ENCODE results near the gene ARHGEF2. TPM values are rescaled to one million over a fixed set of nuclear protein-coding genes. Genes with fewer than 3 reads are reported as not detected.

ARHGEF2 gene
- total RNA-seq, 2 experiments from 2014 or later = 135 to 148 TPM

DNA sequence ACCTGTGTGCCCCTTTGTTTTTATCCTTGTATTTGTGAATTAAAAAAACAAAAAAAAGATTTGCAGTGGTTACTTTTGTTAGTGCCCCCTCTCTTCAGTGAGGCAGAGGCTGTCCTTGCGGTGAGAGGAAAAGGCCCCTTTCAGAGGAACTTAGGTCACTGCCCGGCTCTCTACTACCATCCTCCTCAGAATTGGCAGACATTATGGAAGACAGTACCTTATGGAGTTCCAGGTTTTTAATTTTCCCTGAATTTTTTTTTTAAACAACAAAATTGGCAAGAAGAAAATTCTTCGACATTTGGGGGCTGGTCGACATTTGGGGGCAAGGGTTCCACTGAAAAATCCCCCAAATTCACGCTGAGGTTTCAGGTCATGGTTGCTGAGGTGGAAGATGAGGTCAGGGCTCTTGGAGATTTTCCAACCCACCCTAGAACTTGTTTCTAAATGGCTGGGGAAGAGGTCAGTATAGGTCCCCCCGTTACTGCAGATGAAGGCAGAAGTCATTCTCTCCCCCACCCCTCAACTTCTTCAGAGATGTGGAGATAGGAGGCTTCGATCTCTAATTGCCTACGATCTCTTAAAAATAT lies 31.6 kb downstream of the ARHGEF2 start:
- DNase-seq = no peak
- no peaks in the 10 kb centered on the region for H3K27me3 Mint-ChIP-seq
- H3K36me3 Mint-ChIP-seq = peaks cover 43% of the 10 kb centered on the region
- H3K9me3 Mint-ChIP-seq = no peaks in the 10 kb centered on the region
- peak overlapping the region; percentile 85 for H3K27ac Mint-ChIP-seq
- H3K4me3 Mint-ChIP-seq = peak overlapping the region; percentile 69
- H3K4me1 Mint-ChIP-seq = peaks cover 49% of the 10 kb centered on the region

DNA sequence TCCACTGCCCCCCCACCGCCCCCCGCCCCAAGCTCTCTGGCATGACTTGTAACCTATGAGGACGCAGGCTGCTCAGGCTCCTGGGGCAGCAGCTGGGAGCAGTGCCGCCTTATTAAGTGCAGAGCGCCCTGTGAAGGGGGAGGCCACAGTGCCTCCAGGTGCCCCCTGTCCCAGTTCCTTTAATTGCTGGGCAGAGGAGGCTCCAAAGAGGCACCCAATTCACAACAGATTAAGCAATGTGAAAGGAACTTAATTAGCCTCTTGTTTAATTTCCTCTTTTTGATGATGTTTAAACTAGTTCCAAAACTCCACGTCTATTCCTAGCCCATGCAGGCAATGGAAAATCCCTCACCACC lies 33.9 kb downstream of the ARHGEF2 start:
- peak overlapping the region; percentile 85 for H3K27ac Mint-ChIP-seq
- no peaks in the 10 kb centered on the region for H3K27me3 Mint-ChIP-seq
- H3K9me3 Mint-ChIP-seq = no peaks in the 10 kb centered on the region
- DNase-seq = no peak
- H3K4me1 Mint-ChIP-seq = peaks cover 69% of the 10 kb centered on the region
- peaks cover 31% of the 10 kb centered on the region for H3K36me3 Mint-ChIP-seq
- no peak overlapping the region for H3K4me3 Mint-ChIP-seq

DNA sequence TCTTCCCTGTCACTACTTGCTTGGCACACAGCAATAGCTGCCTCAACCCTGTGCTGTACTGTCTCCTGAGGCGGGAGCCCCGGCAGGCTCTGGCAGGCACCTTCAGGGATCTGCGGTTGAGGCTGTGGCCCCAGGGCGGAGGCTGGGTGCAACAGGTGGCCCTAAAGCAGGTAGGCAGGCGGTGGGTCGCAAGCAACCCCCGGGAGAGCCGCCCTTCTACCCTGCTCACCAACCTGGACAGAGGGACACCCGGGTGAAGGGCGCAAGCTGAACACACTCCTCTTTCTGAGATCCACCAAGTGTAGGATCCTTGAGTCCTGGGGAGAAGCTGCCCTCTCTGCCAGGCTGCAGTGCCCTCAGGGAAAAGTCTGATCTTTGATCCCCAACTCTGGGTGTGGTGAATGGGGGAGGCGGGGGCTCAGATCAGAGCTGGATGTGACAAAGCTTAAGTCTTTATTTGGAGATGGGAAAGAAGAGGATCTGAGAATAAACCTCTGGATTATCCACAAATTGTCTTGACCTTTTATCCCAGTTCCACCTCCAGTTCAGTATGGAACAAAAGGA lies 35.7 kb downstream of the ARHGEF2 start:
- DNase-seq = no peak
- peak overlapping the region; percentile 85 for H3K27ac Mint-ChIP-seq

DNA sequence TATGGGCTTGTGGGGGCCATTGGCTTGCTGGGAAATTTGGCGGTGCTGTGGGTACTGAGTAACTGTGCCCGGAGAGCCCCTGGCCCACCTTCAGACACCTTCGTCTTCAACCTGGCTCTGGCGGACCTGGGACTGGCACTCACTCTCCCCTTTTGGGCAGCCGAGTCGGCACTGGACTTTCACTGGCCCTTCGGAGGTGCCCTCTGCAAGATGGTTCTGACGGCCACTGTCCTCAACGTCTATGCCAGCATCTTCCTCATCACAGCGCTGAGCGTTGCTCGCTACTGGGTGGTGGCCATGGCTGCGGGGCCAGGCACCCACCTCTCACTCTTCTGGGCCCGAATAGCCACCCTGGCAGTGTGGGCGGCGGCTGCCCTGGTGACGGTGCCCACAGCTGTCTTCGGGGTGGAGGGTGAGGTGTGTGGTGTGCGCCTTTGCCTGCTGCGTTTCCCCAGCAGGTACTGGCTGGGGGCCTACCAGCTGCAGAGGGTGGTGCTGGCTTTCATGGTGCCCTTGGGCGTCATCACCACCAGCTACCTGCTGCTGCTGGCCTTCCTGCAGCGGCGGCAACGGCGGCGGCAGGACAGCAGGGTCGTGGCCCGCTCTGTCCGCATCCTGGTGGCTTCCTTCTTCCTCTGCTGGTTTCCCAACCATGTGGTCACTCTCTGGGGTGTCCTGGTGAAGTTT lies 36.4 kb downstream of the ARHGEF2 start:
- no peak for DNase-seq
- no peaks in the 10 kb centered on the region for H3K9me3 Mint-ChIP-seq
- H3K36me3 Mint-ChIP-seq = peaks cover 20% of the 10 kb centered on the region
- peaks cover 71% of the 10 kb centered on the region for H3K4me1 Mint-ChIP-seq
- H3K27ac Mint-ChIP-seq = peak overlapping the region; percentile 85
- no peaks in the 10 kb centered on the region for H3K27me3 Mint-ChIP-seq
- peak overlapping the region; percentile 40 for H3K4me3 Mint-ChIP-seq

More for the DNA sequence above, 35.7 kb downstream of the ARHGEF2 start:
- Mint-ChIP-seq H3K4me1 (peaks cover 75% of the 10 kb centered on the region), H3K9me3 (no peaks in the 10 kb centered on the region), H3K27me3 (no peaks in the 10 kb centered on the region), H3K36me3 (peaks cover 24% of the 10 kb centered on the region), H3K4me3 (no peak overlapping the region)

DNA sequence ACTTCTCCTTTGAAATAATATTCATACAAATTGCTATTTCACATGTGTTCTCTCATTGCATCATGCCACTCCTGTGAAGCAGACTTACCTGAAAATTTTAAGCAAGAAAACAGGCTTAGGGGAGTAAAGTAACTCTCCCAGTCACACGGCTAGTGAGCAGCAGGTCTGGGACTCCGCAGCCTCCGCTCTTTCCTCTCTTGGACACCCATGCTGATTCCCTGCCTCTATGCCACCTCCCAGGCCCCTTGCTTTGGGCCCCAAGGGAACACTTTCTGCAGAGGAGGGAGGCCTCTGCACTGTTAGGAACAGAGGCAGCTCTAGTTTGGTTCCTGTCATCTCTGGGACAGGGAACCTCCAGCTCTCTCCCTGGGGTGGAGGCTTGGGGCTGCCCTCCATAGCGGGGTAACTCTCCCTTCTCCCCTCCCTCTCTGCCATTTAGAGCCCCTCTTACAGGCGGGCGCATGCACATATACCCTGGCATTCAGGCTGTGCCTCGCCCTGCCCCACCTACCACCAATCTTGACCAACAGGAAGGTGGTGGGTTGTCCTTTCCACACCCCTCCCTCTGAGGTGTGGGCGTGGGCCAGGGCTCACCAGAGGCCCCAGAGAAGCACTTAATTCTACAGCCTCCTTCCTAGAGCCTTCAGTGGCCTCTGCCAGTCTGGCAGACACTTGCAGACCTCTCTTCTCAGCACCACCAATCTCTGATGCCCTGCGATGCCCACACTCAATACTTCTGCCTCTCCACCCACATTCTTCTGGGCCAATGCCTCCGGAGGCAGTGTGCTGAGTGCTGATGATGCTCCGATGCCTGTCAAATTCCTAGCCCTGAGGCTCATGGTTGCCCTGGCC lies 37.1 kb downstream of the ARHGEF2 start, which contains the start of gene RXFP4:
Gene RXFP4 (plus strand): TSS at position 646 of the 852 bp plus-strand sequence. CDS start 72 bp downstream, at position 718.
- H3K36me3 Mint-ChIP-seq = peaks cover 12% of the 10 kb centered on the region
- no peaks in the 10 kb centered on the region for H3K27me3 Mint-ChIP-seq
- peak within 1 kb of the TSS; percentile 85 for H3K27ac Mint-ChIP-seq
- H3K9me3 Mint-ChIP-seq = no peaks in the 10 kb centered on the region
- H3K4me3 Mint-ChIP-seq = peak within 1 kb of the TSS; percentile 40
- no peak for DNase-seq
- H3K4me1 Mint-ChIP-seq = peaks cover 63% of the 10 kb centered on the region

DNA sequence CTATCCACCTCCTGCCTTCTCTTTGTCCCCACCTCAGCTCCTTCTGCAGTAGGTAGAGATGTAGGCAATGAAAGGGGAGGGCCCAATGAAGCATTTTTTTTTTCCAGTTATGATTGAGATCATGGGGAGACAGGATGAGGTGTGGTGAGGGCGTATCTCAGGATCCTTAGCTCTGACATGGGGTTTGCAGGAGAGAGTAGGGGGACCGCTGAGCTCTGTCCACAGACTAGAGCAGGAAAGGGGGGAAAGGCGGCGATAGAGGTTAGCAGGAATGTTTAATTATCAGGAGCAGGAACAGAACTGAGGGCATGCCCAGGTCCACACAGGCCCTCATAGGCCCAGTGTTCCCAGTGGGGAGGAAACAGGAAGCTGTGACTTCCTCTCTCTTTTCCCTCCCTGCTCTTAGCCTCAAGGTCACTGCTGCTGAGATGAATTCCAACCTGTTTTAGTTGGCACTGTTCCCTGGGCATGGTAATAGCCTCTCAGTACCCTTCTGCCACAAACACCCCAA lies 37.8 kb downstream of the ARHGEF2 start:
- peaks cover 59% of the 10 kb centered on the region for H3K4me1 Mint-ChIP-seq
- H3K27me3 Mint-ChIP-seq = no peaks in the 10 kb centered on the region
- peak overlapping the region; percentile 20 for H3K4me3 Mint-ChIP-seq

DNA sequence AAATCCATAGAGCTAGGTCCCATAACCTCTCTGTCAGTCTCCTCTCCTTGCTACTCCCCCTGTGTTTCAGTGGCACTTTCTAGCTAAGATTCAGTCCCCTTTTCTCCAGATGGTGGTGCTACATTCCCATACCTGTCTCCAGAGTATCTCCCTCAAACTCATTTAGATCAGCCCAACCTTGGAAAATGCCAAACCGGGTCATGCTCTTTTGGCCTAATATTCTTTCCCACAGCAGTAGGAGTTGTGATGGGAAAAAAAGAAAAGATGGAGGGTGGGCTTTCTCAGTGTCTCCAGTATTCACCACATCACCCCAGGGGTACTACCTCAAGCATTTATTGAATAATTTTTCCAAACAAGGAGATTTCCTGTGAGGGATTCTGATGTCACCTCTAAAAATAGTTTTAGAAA lies 40.1 kb downstream of the ARHGEF2 start:
- H3K27ac Mint-ChIP-seq = peak overlapping the region; percentile 74
- DNase-seq = no peak
- H3K4me3 Mint-ChIP-seq = peak overlapping the region; percentile 0
- H3K4me1 Mint-ChIP-seq = peaks cover 40% of the 10 kb centered on the region
- no peaks in the 10 kb centered on the region for H3K27me3 Mint-ChIP-seq
- H3K9me3 Mint-ChIP-seq = no peaks in the 10 kb centered on the region
- no peaks in the 10 kb centered on the region for H3K36me3 Mint-ChIP-seq

More for the DNA sequence above, 37.8 kb downstream of the ARHGEF2 start:
- no peak for DNase-seq
- Mint-ChIP-seq H3K36me3 (peaks cover 8% of the 10 kb centered on the region), H3K9me3 (no peaks in the 10 kb centered on the region), H3K27ac (peak overlapping the region; percentile 85)

DNA sequence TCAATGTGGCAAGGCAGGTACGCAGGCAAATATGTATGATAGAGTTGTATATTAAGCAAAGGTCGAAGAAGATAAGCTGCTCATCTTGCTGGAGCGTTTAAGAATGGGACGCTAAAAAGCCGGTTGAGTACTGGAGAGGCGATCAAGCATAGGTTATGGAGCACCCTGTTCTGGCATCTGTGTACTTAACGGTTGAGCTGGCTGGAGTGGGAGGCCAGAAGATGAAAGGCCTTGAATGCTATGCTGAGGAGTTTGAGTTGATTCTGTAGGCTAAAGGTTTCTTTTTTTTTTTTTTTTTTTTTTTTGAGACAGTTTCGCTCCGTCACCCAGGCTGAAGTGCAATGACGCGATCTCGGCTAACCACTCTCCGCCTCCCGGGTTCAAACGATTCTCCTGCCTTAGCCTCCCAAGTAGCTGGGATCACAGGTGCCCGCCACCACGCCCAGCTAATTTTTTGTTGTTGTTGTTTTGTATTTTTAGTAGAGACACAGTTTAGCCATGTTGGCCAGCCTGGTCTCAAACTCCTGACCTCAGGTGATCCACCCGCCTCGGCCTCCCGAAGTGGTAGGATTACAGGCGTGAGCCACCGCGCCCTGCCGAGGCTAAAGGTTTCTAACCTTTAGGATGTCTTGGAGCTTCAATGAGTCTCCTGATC lies 43.3 kb downstream of the ARHGEF2 start:
- Mint-ChIP-seq H3K27me3 (no peaks in the 10 kb centered on the region), H3K36me3 (peaks cover 19% of the 10 kb centered on the region), H3K4me1 (peaks cover 42% of the 10 kb centered on the region), H3K9me3 (no peaks in the 10 kb centered on the region), H3K4me3 (no peak overlapping the region), H3K27ac (no peak overlapping the region)
- no peak for DNase-seq

DNA sequence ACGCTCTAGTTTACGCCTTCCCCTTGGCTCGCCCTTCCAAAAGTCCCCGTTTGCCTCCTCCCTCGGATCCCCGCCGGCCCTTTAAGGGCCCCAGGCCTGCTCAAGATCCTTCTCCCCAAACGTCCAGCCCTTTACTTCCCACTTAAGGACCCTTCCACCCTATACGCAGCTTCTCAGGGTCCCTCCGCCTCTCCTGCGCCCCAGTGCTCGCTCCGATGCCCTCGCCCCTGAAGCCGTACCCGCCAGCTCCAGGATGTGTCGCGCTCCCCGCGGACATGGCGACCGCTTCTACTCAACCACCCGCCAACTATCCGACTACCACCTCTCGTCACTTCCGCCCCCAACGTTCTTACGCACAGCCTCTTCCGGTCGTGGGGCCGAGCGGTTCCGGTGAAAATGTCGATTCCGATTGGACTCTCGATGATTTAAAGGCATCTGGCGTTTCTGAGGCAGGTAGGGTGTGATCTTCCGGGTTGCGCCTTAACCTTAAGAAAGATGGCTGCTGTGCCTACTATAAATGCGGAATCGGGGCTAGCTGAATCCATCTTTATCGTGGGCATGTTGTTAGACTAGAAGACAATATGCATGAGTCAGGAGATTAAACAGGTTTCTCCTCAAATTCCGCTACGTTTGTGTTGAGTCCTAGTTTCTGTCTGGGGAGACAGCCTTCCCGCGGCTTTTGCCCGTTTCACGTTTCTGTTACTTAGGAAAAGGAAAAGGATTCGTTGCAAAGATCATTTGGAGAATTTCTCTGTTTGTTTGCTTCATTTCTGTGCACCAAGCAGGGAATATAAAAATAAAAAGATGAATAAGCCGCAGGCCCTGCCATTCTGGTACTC lies 44.0 kb downstream of the ARHGEF2 start, which contains the start of gene KHDC4:
Gene KHDC4 (minus strand): TSS at position 317 of the 839 bp plus-strand sequence. CDS start 40 bp downstream, at position 277.
- Mint-ChIP-seq H3K27me3 (no peaks in the 10 kb centered on the region), H3K27ac (no peak within 1 kb of the TSS), H3K4me1 (peaks cover 41% of the 10 kb centered on the region), H3K36me3 (peaks cover 22% of the 10 kb centered on the region), H3K4me3 (no peak within 1 kb of the TSS), H3K9me3 (no peaks in the 10 kb centered on the region)
- DNase-seq = peak; percentile 94

DNA sequence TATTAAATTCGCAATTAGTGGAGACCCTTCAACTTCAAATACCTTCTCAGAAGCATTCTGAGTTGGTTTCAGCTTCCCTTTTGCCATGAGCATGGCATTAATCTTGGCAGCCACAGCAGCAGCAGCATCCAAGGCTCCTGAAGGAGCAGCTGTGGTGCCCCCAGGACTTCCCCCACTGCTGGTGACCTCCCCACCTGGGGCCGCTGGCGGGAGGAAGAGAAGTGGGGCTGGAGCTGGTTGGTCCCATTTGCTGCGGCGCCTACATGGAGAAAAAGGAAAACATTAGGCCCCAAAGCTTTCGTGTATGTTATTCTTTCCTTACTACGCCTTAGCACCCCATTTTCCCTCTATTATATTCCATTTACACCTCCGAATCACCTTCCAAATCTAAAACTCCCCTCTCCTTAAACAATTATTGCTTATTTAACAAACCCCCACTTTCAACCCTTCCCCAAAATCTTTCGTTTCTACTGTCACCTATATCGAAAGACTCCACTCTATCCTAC lies 44.7 kb downstream of the ARHGEF2 start:
- Mint-ChIP-seq H3K27me3 (no peaks in the 10 kb centered on the region), H3K4me1 (peaks cover 42% of the 10 kb centered on the region), H3K36me3 (peaks cover 26% of the 10 kb centered on the region), H3K27ac (no peak overlapping the region), H3K9me3 (no peaks in the 10 kb centered on the region), H3K4me3 (no peak overlapping the region)
- no peak for DNase-seq

DNA sequence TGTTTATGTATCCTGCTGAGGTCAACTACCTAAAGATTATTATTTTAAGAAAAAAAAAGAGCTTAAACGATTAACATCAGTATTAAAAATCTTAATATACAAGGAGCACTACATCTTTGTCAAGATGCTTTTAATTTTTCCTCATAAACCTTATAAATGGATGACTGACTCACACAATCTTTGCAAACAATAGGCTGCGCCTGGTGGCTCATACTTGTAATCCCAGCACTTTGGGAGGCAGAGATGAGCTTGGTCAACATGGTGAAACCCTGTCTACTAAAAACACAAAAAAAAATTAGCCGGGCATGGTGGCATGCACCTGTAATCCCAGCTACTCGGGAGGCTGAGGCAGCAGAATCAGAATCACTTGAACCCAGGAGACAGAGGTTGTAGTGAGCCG lies 45.9 kb downstream of the ARHGEF2 start:
- peaks cover 36% of the 10 kb centered on the region for H3K4me1 Mint-ChIP-seq
- DNase-seq = no peak
- peaks cover 28% of the 10 kb centered on the region for H3K36me3 Mint-ChIP-seq
- H3K27me3 Mint-ChIP-seq = no peaks in the 10 kb centered on the region
- no peaks in the 10 kb centered on the region for H3K9me3 Mint-ChIP-seq
- H3K27ac Mint-ChIP-seq = peak overlapping the region; percentile 76
- peak overlapping the region; percentile 74 for H3K4me3 Mint-ChIP-seq

DNA sequence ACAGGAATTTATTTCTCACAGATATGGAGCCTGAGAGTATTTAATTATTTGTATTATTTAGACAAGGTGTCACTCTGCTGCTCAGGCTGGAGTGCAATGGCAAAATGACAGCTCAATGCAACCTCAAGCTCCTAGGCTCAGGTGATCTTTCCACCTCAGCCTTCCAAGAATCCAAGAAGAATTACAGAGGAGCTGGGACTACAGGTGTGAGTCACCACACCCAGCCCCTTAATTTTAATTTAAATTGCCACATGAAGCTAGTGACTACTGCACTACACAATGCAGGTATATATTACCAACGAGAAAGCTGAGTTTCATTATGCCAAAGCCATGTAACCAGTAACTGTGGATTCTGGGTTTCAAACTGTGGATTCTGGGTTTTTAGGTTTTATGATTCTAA lies 46.3 kb downstream of the ARHGEF2 start:
- Mint-ChIP-seq H3K27me3 (no peaks in the 10 kb centered on the region), H3K27ac (no peak overlapping the region), H3K4me1 (peaks cover 37% of the 10 kb centered on the region), H3K36me3 (peaks cover 30% of the 10 kb centered on the region), H3K9me3 (no peaks in the 10 kb centered on the region), H3K4me3 (peak overlapping the region; percentile 64)
- no peak for DNase-seq

DNA sequence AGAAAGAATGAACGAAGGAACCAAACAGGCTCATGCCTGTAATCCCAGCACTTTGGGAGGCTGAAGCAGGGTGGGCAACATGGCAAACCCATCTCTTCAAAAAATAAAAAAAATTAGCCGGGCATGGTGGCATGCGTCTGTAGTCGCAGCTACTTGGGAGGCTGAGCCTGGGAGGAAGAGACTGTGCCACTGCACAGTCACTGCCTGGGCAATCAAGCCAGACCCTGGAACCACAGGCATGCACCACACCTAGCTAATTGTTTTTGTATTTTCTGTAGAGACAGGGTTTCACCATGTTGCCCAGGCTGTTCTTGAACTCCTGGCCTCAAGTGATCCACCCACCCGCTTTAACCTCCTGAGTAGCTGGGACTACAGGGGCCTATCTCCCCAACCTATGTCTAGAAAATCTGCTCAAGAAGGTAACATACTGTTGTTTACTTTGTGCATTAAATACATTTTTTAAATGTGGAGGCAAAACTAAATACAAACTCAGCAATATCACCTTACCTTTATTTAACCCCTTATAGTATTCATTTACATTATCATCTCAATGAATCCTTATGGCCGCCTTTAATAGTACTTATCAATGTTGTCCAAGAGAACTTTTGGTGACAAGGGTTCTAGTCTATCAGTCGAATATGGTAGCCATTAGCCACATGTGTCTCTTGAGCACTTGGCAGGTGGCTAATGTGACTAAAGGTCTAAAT lies 46.9 kb downstream of the ARHGEF2 start:
- Mint-ChIP-seq H3K4me3 (peak overlapping the region; percentile 73), H3K27ac (peak overlapping the region; percentile 56), H3K27me3 (no peaks in the 10 kb centered on the region), H3K4me1 (peaks cover 39% of the 10 kb centered on the region), H3K36me3 (peaks cover 33% of the 10 kb centered on the region), H3K9me3 (no peaks in the 10 kb centered on the region)
- no peak for DNase-seq
